Thymus (tissue), 11 donors: ENCODE measurements around the gene RANBP17. TPM values are rescaled to one million over a fixed set of nuclear protein-coding genes. Genes with fewer than 3 reads are reported as not detected.

Experiments
- DNase-seq, 9 donors: peaks; one replicate each; pipeline ENCODE4 v3.0.0-alpha.2; 2013; ENCODE audit warnings: low spot score in 9 of 9, low read depth in 6 of 9, missing footprints in 1 of 9
- H3K27ac ChIP-seq, 2 donors: one replicate each; pipeline ENCODE4 v1.5.1; 2013; ENCODE audit warnings: control low read depth in 1 of 2, low read depth in 1 of 2, low read length in 1 of 2, mild to moderate bottlenecking in 1 of 2, moderate library complexity in 1 of 2
- H3K27me3 ChIP-seq, 2 donors: one replicate each; pipeline ENCODE4 v1.5.1; 2013; ENCODE audit warnings: low read length in 1 of 2; ENCODE audit not compliant: control insufficient read depth in 2 of 2, insufficient read depth in 1 of 2
- H3K36me3 ChIP-seq, 2 donors: one replicate each; pipeline ENCODE4 v1.5.1; 2013; ENCODE audit warnings: low read length in 1 of 2, mild to moderate bottlenecking in 1 of 2, moderate library complexity in 1 of 2; ENCODE audit not compliant: control insufficient read depth in 2 of 2, insufficient read depth in 2 of 2
- H3K4me1 ChIP-seq, 2 donors: one replicate each; pipeline ENCODE4 v1.5.1; 2013; ENCODE audit warnings: low read length in 2 of 2; ENCODE audit not compliant: control insufficient read depth in 2 of 2, insufficient read depth in 2 of 2
- H3K4me3 ChIP-seq, 2 donors: one replicate each; pipeline ENCODE4 v1.5.1; 2013; ENCODE audit warnings: low read length in 2 of 2, control low read depth in 1 of 2, mild to moderate bottlenecking in 1 of 2
- H3K9me3 ChIP-seq, 2 donors: one replicate each; pipeline ENCODE4 v1.5.1; 2013; ENCODE audit warnings: low read length in 1 of 2, mild to moderate bottlenecking in 1 of 2; ENCODE audit not compliant: control insufficient read depth in 2 of 2, insufficient read depth in 1 of 2
- WGBS: extraction: QIAGEN DNeasy Blood & Tissue Kit; methylation state at CpG from one replicate; pipeline ENCODE4 v1.1.7; 2013; 5-methylcytosine and 5-hydroxymethylcytosine counted together
- polyA plus RNA-seq: library from polyadenylated mRNA; stranded (reverse); fragments of 200-250 nt; gene quantifications from one replicate; pipeline ENCODE4 v1.2.3, GENCODE V29; 2013
- total RNA-seq: library from RNA; stranded (reverse); fragments of 120-200 nt; gene quantifications from one replicate; pipeline ENCODE4 v1.2.4, GENCODE V29; 2013
- donor health status: healthy.

Gene RANBP17
- total and polyA plus RNA-seq, 2 donors: 2.1 to 6.8 TPM

GRCh38 chr5:171299851-171300250, 438.0 kb downstream of the RANBP17 start:
- H3K4me1 ChIP-seq: no peaks in the 10 kb centered on the region
- H3K36me3 ChIP-seq: no peaks in the 10 kb centered on the region
- no peak overlapping the region for H3K4me3 ChIP-seq
- 94% methylated on average over 2 of the region's 2 CpGs for WGBS
- no peak overlapping the region for H3K27ac ChIP-seq
- DNase-seq: no peak
- no peaks in the 10 kb centered on the region for H3K9me3 ChIP-seq
- peaks cover 0 to 16% of the 10 kb centered on the region in 2 donors for H3K27me3 ChIP-seq

GRCh38 chr5:171300358-171300757, 438.5 kb downstream of the RANBP17 start:
- no peaks in the 10 kb centered on the region for H3K36me3 ChIP-seq
- DNase-seq: no peak

GRCh38 chr5:171306166-171306565, 444.3 kb downstream of the RANBP17 start:
- Histone ChIP-seq H3K27ac (no peak overlapping the region), H3K4me3 (no peak overlapping the region), H3K27me3 (peaks cover 52 to 79% of the 10 kb centered on the region in 2 donors), H3K9me3 (peaks cover 0 to 8% of the 10 kb centered on the region in 2 donors), H3K4me1 (peaks cover 0 to 8% of the 10 kb centered on the region in 2 donors), H3K36me3 (no peaks in the 10 kb centered on the region)
- DNase-seq: no peak
- WGBS: 47% methylated on average over 6 of the region's 6 CpGs

More at GRCh38 chr5:171300358-171300757, 438.5 kb downstream of the RANBP17 start:
- 98% methylated on average over 7 of the region's 7 CpGs for WGBS
- no peaks in the 10 kb centered on the region for H3K4me1 ChIP-seq
- no peaks in the 10 kb centered on the region for H3K9me3 ChIP-seq
- H3K27ac ChIP-seq: no peak overlapping the region
- no peak overlapping the region for H3K4me3 ChIP-seq
- H3K27me3 ChIP-seq: peaks cover 0 to 21% of the 10 kb centered on the region in 2 donors

DNA sequence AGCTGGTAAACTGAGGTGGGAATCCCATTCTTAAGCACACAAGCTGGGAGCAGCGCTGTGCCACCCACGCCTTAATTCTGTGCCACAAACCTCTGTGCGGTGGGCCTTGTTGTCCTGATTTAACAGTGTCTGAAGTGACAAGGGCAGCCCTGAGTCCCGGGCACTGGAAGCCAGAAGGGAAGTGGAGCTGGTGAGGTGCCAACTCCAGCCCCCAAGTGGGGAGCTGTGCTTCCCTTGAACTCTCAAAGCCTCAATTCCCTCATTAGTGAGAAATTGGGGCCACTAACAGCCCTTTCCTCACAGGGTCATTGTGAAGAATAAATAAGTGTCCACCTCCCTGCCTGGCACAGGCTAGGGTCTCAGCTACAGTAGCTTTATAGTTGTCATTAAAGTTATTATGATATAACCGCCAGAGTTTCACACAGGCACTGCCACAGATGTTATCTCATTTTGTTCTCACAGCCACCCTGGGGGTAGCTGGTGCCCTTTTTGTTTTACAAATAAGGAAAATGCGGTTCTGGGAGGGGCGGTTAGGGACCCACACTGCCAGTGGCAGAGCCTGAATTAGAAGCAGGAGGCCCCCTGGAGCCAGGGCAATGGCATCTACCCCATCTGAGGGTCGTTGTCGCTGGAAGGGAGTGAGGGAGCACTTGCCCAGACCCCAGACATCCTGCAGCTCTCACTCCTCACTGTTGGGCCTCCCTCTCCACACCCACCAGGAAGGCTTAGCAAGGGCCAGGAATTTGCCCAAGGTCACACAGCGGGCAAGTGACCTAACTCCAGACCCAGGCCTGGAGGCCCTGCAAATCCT, 445.2 kb downstream of the RANBP17 start:
- DNase-seq: no peak
- WGBS: 10% methylated on average over 10 of the region's 10 CpGs

DNA sequence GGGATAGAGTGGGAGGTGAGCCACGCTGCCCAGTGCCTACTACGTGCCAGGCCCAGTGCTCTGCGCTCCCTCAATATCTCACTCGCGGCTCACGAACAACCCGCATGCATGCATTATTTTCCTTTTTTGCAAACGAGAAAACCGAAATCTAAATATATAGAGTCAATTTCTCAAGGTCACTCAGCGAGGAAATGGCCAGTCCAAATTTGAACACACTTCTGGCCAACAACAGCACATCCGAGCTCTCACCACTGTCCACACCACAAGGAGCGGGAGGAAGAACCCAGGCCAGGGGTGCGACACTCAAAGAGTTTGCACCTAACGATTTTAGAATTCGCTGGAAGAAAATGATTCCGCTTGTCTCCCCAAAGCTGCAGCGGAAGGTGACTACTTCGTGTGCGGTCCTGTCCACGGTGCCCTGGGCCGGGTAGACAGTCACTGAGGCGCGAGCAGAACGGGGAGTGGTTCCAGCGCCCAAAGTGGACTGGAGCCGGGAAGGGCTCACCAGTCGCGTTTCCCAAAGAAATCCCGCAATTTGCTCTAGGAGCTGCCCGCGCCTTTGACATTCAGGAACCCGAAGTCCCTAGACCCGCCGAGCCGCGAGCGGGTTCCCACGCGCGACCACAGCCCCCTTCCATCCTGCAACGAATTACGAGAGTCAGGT, 446.1 kb downstream of the RANBP17 start:
- peaks cover 70 to 95% of the 10 kb centered on the region in 2 donors for H3K27me3 ChIP-seq
- H3K4me3 ChIP-seq: no peak overlapping the region
- H3K27ac ChIP-seq: no peak overlapping the region
- DNase-seq: no peak
- WGBS: 20% methylated on average over 42 of the region's 42 CpGs
- H3K4me1 ChIP-seq: peaks cover 0 to 13% of the 10 kb centered on the region in 2 donors
- H3K9me3 ChIP-seq: peaks cover 0 to 8% of the 10 kb centered on the region in 2 donors
- H3K36me3 ChIP-seq: no peaks in the 10 kb centered on the region

More for the DNA sequence above, 445.2 kb downstream of the RANBP17 start:
- H3K36me3 ChIP-seq: no peaks in the 10 kb centered on the region
- peaks cover 60 to 87% of the 10 kb centered on the region in 2 donors for H3K27me3 ChIP-seq
- peaks cover 0 to 8% of the 10 kb centered on the region in 2 donors for H3K9me3 ChIP-seq
- no peak overlapping the region for H3K4me3 ChIP-seq
- peaks cover 0 to 8% of the 10 kb centered on the region in 2 donors for H3K4me1 ChIP-seq
- no peak overlapping the region for H3K27ac ChIP-seq

DNA sequence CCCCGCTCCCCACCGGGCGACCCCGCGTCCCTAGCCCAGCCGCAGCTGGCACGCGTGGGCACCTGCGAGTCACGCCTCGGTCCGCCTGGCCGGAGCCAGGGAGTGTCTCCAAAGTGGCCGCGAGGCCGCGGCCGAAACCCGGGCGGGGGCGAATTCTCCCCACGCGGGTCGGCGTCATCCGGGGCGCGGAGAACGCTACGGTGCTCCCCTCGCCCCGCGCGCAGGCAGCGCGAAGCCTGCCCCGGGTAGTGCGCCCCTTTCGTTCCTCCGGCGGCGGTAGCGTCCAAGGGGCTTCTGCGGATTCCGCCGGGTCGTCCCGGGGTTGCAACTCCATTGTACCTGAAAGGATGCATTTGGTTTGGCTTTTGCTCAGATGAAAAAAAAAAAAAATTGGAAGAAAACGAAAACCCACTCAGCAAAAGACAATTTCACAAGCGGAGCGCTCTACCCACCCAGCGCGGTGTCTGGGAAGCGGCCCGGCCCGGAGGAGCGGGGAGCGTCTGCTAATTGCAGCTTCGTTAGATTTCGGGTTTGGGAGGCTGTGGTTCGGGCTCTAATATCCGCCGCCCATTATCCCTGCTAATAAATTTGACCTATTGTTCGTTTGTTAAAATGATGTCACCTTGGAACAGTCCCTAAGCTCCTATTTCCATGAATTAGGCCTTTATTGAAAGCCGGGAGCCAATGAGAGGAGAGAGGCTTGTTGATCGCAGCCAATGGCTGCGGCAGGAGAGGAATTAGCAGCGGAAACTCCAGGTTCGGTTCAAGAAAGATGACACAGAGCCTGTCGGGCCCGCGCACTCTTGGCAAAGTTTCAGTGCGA, 446.8 kb downstream of the RANBP17 start, which contains the start of gene TLX3:
Gene TLX3, plus strand, starts transcription at position 796 of the 823 bp plus-strand sequence. CDS start 118 bp downstream, outside the sequence.
- peaks cover 75 to 99% of the 10 kb centered on the region in 2 donors for H3K27me3 ChIP-seq
- 8% methylated on average over 73 of the region's 73 CpGs for WGBS
- H3K4me1 ChIP-seq: peaks cover 0 to 13% of the 10 kb centered on the region in 2 donors

DNA sequence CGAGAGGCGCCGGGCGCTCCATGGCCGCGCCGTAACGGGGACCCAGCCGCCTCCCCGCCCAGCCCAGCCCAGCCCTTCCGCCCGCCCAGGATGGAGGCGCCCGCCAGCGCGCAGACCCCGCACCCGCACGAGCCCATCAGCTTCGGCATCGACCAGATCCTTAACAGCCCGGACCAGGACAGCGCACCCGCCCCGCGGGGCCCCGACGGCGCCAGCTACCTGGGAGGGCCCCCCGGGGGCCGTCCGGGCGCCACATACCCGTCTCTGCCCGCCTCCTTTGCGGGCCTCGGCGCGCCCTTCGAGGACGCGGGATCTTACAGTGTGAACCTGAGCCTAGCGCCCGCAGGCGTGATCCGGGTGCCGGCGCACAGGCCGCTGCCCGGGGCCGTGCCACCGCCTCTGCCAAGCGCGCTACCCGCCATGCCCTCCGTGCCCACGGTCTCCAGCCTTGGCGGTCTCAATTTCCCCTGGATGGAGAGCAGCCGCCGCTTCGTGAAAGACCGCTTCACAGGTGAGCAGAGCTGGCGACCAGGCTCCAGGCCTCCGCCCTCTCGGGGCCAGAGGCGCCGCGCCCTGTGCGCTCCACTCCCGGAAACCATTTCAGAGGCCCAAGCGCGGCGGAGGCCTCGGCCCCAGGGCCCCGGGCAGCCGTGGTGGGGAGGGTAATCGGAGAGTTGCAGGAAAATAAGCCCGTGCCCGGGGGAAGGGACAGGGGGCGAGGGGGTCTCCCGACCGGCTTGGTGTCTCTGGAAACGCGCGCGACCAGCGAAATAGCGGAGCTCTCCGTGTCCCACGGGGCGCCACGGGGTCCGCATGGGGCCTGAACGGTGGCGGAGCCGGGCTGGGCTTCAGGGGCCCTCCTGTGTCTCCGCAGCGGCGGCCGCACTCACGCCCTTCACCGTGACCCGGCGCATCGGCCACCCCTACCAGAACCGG, 447.7 kb downstream of the RANBP17 start:
- no peak overlapping the region for H3K27ac ChIP-seq
- no peak for DNase-seq

More for the DNA sequence above, 446.8 kb downstream of the RANBP17 start, which contains the start of gene TLX3:
- DNase-seq: no peak
- peaks cover 0 to 8% of the 10 kb centered on the region in 2 donors for H3K9me3 ChIP-seq
- no peaks in the 10 kb centered on the region for H3K36me3 ChIP-seq
- no peak within 1 kb of the TSS for H3K27ac ChIP-seq
- H3K4me3 ChIP-seq: no peak within 1 kb of the TSS

More for the DNA sequence above, 447.7 kb downstream of the RANBP17 start:
- WGBS: 5% methylated on average over 106 of the region's 106 CpGs
- peaks cover 0 to 8% of the 10 kb centered on the region in 2 donors for H3K9me3 ChIP-seq
- no peak overlapping the region for H3K4me3 ChIP-seq
- peaks cover 83 to 100% of the 10 kb centered on the region in 2 donors for H3K27me3 ChIP-seq
- peaks cover 0 to 13% of the 10 kb centered on the region in 2 donors for H3K4me1 ChIP-seq
- H3K36me3 ChIP-seq: no peaks in the 10 kb centered on the region
